SJSA1 (cell line): ENCODE results near the gene RNF11. TPM values are rescaled to one million over a fixed set of nuclear protein-coding genes. Genes with fewer than 3 reads are reported as not detected.
A peak's percentile ranks its signal among the peaks of the same experiment; 100 is the strongest.

Experiments used
- DNase-seq, 2 experiments: peaks; one replicate each; pipeline ENCODE4 v3.0.0-alpha.2; 2015 to 2020; ENCODE audit warnings: low spot score in 2 of 2, low read depth in 1 of 2
- H3K27ac ChIP-seq: fragments of 250-450 bp; sonication (Bioruptor Pico); 2 replicates; pipeline ENCODE4 v1.5.1; 2020; ENCODE audit warnings: mild to moderate bottlenecking, moderate library complexity
- H3K27me3 ChIP-seq: fragments of 250-450 bp; sonication (Bioruptor Pico); replicated peaks from 2 replicates; pipeline ENCODE4 v1.5.1; 2020; ENCODE audit warnings: mild to moderate bottlenecking, moderate library complexity
- H3K36me3 ChIP-seq: fragments of 250-450 bp; sonication (Bioruptor Pico); 2 replicates; pipeline ENCODE4 v1.5.1; 2020; ENCODE audit warnings: mild to moderate bottlenecking
- H3K4me1 ChIP-seq: fragments of 250-450 bp; sonication (Bioruptor Pico); replicated peaks from 2 replicates; pipeline ENCODE4 v1.6.1; 2021; ENCODE audit warnings: mild to moderate bottlenecking
- H3K4me3 ChIP-seq: fragments of 250-450 bp; sonication (Bioruptor Pico); 2 replicates; pipeline ENCODE4 v1.5.1; 2020; ENCODE audit warnings: mild to moderate bottlenecking
- H3K9me3 ChIP-seq: fragments of 250-450 bp; sonication (Bioruptor Pico); replicated peaks from 2 replicates; pipeline ENCODE4 v1.5.1; 2020; ENCODE audit warnings: mild to moderate bottlenecking
- total RNA-seq: library from RNA; depleted of rRNA; stranded (reverse); fragments of >200 nt; shearing (Covaris generic); gene quantifications from 2 replicates; pipeline ENCODE4 v1.2.3, GENCODE V29; 2014

The RNF11 gene
- total RNA-seq, 1 experiment from 2014 or later: 168 TPM

DNA sequence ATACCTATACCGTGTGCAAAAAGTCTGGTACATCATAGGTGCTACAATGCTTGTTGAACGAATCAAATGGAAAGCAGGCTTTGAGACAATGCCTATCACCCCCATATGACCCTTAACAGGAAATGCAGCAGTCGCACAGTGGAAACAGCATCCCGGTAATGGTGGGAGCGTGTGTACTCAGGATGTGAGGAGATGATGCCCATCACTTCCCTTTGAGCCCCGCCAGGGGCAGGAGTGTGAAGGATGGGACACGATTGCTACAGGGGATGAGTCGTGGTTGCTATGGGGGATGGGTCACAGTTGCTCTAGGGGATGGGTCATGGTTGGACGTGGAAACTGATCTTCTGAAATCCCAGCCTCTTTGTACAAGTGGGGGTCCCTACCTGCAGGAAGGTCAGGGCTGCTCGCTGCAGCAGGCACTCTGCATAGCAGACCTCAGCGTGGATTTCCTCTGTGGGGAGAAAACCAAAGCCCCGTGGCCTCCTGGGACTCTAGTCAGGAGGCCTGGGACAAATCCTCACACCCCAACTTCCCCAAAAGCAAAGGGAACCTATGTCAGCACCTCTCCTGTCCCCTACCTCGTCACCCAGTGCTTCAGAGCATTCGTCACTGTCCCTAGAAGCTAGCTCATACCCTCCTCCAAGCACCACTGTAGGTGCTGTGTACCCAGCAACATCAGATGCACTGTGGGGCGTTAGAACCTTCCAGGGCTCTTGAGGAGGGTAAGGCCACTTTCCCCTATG is 75.0 kb downstream of the RNF11 start:
- Histone ChIP-seq H3K9me3 (no peaks in the 10 kb centered on the region), H3K4me3 (no peak overlapping the region), H3K27ac (no peak overlapping the region), H3K4me1 (peaks cover 10% of the 10 kb centered on the region), H3K36me3 (no peaks in the 10 kb centered on the region), H3K27me3 (no peaks in the 10 kb centered on the region)
- no peak for DNase-seq

- Histone ChIP-seq H3K9me3 (no peaks in the 10 kb centered on the region), H3K4me1 (peaks cover 10% of the 10 kb centered on the region)
- no peak for DNase-seq
These were observed 75.8 kb downstream of the RNF11 start for GRCh38 chr1:51311826-51312225.

DNA sequence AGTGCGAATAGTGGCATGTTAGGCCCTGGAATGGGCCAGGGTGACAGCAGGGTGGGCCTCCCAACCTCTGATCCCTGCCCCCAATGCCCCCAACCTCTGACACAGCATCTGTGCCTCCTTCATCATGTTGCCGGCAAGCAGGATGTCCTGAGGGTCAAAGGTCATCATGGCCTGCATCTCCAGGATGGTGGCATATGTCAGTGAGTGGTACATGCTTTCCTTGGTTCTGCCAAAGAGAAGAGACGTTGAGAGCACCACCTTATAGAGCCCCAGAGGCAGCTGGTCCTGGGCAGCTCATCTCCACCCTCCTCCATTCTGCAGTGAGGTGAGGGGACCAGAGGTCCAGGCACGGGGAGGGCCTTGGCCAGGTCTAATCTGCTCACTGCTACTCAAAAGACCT is 76.6 kb downstream of the RNF11 start:
- Histone ChIP-seq H3K4me1 (peaks cover 10% of the 10 kb centered on the region), H3K9me3 (no peaks in the 10 kb centered on the region), H3K27ac (no peak overlapping the region)

More at GRCh38 chr1:51311826-51312225, 75.8 kb downstream of the RNF11 start:
- Histone ChIP-seq H3K4me3 (no peak overlapping the region), H3K27me3 (no peaks in the 10 kb centered on the region), H3K27ac (no peak overlapping the region), H3K36me3 (no peaks in the 10 kb centered on the region)

GRCh38 chr1:51313268-51313852 is 77.3 kb downstream of the RNF11 start:
- no peak overlapping the region for H3K27ac ChIP-seq

More for the DNA sequence above, 76.6 kb downstream of the RNF11 start:
- Histone ChIP-seq H3K27me3 (no peaks in the 10 kb centered on the region), H3K36me3 (no peaks in the 10 kb centered on the region), H3K4me3 (no peak overlapping the region)
- DNase-seq: no peak

GRCh38 chr1:51313961-51314777 is 78.1 kb downstream of the RNF11 start:
- DNase-seq: peak in 1 of 2 experiments; percentile 28
- Histone ChIP-seq H3K27ac (peak overlapping the region; percentile 8; the same call in 1 of the 2 replicates), H3K27me3 (no peaks in the 10 kb centered on the region)

More at GRCh38 chr1:51313268-51313852, 77.3 kb downstream of the RNF11 start:
- no peaks in the 10 kb centered on the region for H3K27me3 ChIP-seq
- no peak overlapping the region for H3K4me3 ChIP-seq
- DNase-seq: no peak
- H3K36me3 ChIP-seq: no peaks in the 10 kb centered on the region
- H3K9me3 ChIP-seq: no peaks in the 10 kb centered on the region
- peaks cover 10% of the 10 kb centered on the region for H3K4me1 ChIP-seq

DNA sequence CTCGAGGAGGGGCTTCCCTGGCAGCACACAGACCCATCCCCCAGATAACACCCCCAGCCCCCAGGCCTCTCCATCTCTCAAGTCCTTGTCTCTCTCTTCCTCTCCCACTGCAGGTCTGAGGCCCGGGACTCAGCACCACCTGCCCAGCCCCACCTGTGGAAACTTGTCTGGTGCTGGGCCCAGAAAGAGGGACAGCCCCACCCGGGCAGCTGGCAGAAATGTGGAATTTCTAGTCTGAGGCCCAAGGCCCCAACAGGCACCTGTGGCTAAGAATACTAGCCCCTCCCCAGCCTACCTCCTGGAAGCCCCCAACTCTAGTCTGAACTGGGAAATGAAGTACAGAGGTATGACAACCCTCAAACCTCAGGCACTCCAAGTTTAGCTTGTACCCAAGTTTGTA is 78.9 kb downstream of the RNF11 start:
- Histone ChIP-seq H3K27me3 (no peaks in the 10 kb centered on the region), H3K9me3 (no peaks in the 10 kb centered on the region), H3K4me3 (no peak overlapping the region), H3K27ac (no peak overlapping the region), H3K4me1 (peaks cover 10% of the 10 kb centered on the region), H3K36me3 (no peaks in the 10 kb centered on the region)
- no peak for DNase-seq

More at GRCh38 chr1:51313961-51314777, 78.1 kb downstream of the RNF11 start:
- peaks cover 10% of the 10 kb centered on the region for H3K4me1 ChIP-seq
- H3K4me3 ChIP-seq: no peak overlapping the region
- H3K9me3 ChIP-seq: no peaks in the 10 kb centered on the region
- H3K36me3 ChIP-seq: no peaks in the 10 kb centered on the region

GRCh38 chr1:51316113-51316845 is 80.2 kb downstream of the RNF11 start:
- no peak overlapping the region for H3K4me3 ChIP-seq
- H3K36me3 ChIP-seq: no peaks in the 10 kb centered on the region
- H3K9me3 ChIP-seq: no peaks in the 10 kb centered on the region
- peaks cover 10% of the 10 kb centered on the region for H3K4me1 ChIP-seq
- H3K27me3 ChIP-seq: no peaks in the 10 kb centered on the region
- DNase-seq: no peak
- H3K27ac ChIP-seq: no peak overlapping the region

- no peak for DNase-seq
- Histone ChIP-seq H3K36me3 (no peaks in the 10 kb centered on the region), H3K4me3 (no peak overlapping the region), H3K27me3 (no peaks in the 10 kb centered on the region), H3K9me3 (no peaks in the 10 kb centered on the region), H3K4me1 (peaks cover 10% of the 10 kb centered on the region), H3K27ac (no peak overlapping the region)
These were observed 80.7 kb downstream of the RNF11 start for GRCh38 chr1:51316846-51317120.

DNA sequence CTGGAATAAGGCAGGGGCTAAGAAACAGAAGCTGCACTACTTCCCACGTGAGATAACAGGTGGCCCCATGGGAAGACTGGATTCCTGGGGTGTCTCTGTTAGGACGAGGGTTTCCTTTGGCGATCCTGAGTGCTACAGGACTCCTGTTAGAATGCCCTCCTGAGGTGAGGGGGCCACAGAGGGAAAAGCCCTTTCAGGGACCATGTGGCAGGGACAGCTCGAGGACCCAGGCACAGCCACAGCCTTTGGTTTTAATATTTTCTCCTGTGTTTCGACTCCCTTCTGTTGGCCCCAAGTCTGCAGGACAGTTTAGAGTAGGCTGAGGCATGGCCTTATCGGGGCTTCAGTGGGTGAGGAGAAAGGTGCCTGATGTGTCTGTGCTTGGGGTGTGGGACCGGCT is 81.7 kb downstream of the RNF11 start:
- Histone ChIP-seq H3K4me3 (no peak overlapping the region), H3K36me3 (no peaks in the 10 kb centered on the region), H3K9me3 (no peaks in the 10 kb centered on the region), H3K27ac (no peak overlapping the region), H3K27me3 (no peaks in the 10 kb centered on the region), H3K4me1 (peaks cover 10% of the 10 kb centered on the region)
- DNase-seq: no peak

DNA sequence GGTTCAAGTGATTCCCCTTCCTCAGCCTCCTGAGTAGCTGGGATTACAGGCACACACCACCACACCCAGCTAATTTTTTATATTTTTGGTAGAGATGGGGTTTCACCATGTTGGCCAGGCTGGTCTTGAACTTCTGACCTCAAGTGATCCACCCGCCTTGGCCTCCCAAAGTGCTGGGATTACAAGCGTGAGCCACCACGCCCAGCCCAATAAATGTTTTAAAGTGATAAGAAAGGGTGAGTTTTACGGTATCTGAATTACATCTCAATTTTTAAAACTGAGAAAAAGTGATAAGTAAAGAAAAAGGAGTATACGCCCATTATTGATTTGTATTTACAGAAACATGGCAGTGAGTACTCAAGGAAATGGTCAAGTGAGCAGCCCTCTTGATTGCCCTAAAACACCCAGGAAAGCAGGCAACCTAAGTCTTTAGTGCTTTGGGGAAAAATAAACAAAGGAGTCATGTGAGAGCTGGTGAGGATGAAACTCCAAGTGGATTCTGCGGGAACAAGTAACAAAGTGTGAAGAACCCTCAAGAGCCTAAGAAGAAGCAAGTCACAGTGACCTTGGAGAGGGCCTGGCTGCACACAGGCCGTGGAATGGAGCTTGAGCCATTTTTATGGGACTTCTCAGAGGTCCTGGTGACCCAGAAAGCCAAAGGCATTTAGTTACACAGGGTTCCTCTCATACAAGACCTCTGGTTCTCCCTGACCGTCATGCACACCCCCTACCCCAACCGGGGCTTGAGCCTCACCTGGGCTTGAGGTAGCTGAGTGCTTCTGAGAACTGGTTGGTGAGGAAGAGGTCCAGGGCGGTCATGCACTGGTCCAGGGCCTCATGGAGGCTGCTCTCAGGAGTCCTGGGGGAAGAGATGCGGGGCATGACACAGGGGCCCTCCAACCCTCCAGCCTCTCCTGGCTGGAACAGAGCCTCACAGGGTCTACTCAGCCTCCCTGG is 85.2 kb downstream of the RNF11 start:
- DNase-seq: no peak
- H3K27me3 ChIP-seq: no peaks in the 10 kb centered on the region
- H3K4me3 ChIP-seq: no peak overlapping the region
- no peak overlapping the region for H3K27ac ChIP-seq
- H3K4me1 ChIP-seq: no peaks in the 10 kb centered on the region; the same call in 1 of the 2 replicates
- H3K36me3 ChIP-seq: no peaks in the 10 kb centered on the region
- H3K9me3 ChIP-seq: no peaks in the 10 kb centered on the region

DNA sequence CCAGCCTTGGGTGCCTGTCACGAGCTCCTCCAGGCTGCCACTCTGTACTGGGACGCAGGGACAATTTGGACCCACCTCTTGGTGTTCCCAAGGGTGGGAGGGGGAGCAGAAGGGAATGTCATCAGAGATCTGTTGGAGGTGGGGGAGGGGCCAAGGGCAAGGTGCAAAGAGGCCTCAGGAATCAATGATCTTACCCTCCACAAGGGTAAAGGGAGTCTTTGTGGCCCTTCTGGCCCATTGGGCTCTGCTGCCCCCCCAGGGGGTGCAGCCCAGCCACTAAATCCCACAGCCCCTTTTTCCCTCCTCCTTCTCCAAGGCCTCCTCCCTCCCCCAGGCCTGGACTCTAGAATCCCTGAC is 85.8 kb downstream of the RNF11 start:
- Histone ChIP-seq H3K27ac (no peak overlapping the region), H3K4me1 (no peaks in the 10 kb centered on the region; the same call in 1 of the 2 replicates), H3K27me3 (no peaks in the 10 kb centered on the region), H3K4me3 (no peak overlapping the region), H3K36me3 (no peaks in the 10 kb centered on the region), H3K9me3 (no peaks in the 10 kb centered on the region)
- DNase-seq: no peak

- Histone ChIP-seq H3K4me3 (no peak overlapping the region), H3K27me3 (no peaks in the 10 kb centered on the region), H3K9me3 (no peaks in the 10 kb centered on the region), H3K4me1 (no peaks in the 10 kb centered on the region; the same call in 1 of the 2 replicates), H3K36me3 (no peaks in the 10 kb centered on the region), H3K27ac (no peak overlapping the region)
- no peak for DNase-seq
These were observed 86.5 kb downstream of the RNF11 start for GRCh38 chr1:51322417-51323101.
